Stimulated activated CD4-positive, alpha-beta T cell treated with anti-CD3 and anti-CD28 coated beads, Interleukin-1b, Interleukin-23, amount 100 ng/mL, for 24 hours (primary cell): ENCODE results near the gene RASAL1.

Experiments
- DNase-seq, 4 experiments: peaks; one replicate each; pipeline ENCODE4 v3.0.0-alpha.2; 2020; ENCODE audit warnings: low read depth in 4 of 4, low spot score in 1 of 4

Gene RASAL1

DNA sequence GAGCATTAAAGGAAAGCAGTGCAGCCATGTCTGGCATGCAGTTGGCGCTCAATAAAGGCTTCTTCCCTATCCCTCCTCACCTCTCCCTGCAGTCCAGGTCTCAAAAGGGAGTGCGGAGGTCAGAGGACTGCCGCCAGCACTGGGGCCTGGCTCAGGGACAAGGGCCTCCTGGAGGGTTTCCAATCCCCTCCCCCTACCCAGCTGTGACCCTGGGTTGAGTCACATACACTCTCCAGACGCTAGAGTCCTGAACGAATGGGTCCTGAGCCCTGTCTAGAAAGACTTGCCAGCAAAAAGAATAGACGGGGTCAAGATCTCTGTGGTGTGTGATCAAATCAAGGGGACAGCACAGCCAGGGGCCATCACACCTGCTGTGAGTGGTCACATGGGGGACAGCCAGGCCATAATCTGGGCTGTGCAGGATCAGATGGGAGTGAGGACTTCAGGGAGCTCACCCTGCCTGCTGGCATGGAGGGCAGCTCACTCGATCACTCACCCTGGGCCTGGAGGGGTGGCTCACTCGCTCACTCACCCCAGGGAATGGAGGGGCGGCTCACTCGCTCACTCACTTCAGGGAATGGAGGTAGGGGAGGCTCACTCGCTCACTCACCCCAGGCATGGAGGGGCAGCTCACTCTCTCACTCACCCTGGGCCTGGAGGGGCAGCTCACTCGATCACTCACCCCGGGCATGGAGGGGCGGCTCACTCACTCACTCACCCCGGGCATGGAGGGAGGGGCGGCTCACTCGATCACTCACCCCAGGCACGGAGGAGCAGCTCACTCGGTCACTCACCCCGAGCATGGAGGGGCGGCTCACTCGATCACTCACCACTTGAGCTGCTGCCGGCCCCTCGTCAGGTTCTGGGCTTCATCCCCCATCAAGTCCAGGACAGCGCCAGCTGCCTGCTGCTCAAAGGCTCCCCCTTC, 26.8 kb upstream of the RASAL1 start:
- no peak for DNase-seq

DNA sequence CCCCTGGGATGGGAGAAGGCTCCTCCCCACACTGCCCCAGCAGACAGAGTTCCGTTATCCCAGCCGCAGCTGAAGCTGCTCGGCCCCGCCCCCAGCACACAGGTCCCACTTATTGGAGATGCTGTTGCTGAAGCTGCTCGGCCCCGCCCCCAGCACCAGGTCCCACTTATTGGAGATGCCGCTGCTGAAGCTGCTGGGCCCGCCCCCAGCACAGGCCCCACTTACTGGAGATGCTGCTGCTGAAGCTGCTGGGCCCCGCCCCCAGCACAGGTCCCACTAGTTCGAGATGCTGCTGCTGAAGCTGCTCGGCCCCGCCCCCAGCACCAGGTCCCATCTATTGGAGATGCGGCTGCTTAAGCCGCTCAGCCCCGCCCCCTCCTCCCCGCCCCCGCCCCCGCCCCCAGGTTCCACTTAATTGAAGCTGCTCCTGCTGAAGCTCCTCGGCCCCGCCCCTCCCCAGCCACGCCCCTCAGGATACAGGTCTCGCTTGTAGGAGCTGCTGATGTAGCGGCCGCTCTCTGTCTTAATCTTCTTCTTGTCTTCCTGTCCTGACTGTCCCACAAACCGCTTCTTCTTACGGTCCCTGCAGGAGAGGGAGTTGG, 26.0 kb upstream of the RASAL1 start:
- peak in 1 of 4 experiments; percentile 25 for DNase-seq

DNA sequence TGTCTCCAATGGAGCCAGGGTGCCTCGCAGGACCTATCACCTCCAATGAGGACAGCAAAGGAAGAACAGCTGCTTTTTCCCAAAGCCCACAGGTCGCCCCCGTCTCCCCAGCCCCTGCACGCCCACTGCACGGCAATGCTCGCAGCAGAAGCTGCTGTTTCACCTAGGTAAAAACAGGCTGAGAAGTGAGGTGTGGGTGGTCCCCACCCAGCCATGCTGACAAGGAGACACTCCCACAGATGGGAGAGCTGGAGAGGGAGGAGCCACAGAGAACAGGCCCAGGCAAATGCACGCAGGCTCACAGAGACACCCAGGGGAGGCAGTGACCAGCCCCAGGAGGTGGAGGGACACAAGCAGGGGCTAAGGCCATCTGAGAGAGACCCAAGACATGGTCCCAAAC, 24.4 kb upstream of the RASAL1 start:
- no peak for DNase-seq

DNA sequence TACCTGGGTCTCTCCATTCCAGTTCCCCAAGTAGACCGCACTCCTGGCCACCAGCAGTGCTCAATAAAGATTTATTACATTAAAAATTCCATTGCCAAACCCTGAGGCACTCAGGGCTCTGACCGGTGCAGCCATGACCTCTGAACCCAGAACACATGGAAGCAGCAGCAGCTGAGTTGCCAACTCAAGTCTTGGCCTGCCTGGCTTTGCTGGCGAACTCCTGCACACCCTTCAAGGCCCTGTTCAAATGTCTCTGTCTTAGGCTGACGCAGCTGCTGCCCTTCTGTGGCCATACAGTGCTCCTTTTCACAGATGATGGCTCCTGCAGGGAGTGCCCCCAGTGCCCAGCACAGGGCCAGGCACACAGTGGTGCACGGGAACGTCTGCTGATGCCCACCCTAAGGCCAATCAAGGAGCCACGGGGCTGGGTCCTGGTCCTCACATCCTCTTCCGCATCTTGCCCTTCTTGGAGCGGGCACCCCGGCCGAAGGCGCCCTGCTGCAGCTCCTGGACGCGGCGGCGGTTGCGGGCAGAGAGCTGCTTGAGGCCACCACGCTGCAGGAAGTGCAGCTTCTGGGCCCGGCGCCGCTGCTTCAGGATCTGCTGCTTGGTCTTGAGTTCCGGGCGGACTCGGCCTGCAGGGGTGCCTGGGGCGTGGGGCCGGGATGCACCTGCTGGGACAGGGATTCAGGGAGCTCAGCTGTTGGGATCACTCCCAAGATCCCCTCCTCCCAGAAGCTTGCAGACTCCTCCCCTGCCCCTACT, 23.1 kb upstream of the RASAL1 start:
- no peak for DNase-seq

DNA sequence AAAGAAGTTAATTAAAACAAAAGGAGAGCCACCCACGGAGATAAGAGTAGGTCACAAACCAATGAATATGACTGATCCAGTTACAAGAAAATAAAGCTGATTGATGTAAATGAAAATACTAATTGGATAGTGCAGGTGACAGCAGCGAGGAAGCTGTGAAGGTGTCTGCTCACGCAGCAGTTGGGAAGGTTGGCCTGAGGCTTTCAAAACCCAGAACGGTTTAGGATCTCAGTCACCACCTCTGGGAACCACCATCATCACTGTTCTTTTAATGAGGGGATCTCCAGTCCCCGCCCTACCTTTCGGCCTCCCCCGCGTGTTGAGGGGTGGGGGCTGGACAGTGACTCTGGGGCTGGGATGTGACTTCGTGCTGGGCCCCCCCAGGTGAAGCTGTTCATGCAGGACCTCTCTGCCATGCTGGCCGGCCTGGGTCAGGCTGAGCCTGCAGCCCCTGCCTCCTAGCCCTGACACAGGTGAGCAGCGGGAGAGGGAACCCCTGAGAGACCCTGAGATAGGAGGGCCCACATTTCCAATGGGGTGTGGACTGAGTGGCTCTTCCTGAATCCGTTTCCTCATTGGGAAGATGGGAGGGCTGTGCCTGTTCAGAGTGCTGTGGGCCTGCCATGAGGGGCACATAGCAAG, 21.8 kb upstream of the RASAL1 start:
- DNase-seq, result no peak

DNA sequence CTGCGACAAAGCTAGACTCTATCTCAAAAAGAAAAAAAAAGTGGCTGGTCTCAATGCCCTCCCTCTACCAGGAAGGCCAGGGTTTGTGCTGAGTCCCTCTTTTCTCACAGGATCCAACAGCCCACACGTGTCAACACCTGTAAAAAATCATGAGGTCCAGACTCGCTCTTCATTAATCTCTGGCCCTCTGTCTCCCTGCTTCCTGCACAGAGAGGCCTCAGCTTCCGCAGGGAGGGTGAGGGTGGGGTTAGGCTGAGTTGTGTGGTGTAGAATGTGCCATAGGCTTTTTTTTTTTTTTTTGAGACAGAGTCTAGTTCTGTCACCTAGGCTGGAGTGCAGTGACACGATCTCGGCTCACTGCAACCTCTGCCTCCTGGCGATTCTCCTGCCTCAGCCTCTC, 20.1 kb upstream of the RASAL1 start:
- no peak for DNase-seq

DNA sequence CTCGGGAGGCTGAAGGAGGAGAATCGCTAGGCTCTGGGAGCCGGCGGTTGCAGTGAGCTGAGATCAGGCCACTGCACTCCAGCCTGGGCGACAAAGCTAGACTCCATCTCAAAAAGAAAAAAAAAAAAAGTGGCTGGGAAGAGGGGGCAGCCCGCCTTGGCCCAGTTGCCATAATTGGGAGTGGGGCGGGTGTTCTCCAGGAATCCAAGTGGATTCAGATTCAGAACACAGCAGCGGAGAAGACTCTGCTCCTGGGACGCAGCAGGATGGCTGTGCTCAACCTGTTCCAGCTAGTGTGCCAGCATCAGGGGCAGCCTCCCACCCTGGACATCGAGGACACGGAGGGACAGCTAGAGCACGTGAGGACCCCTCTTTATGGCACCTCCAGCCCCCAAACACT, 19.5 kb upstream of the RASAL1 start:
- no peak for DNase-seq

DNA sequence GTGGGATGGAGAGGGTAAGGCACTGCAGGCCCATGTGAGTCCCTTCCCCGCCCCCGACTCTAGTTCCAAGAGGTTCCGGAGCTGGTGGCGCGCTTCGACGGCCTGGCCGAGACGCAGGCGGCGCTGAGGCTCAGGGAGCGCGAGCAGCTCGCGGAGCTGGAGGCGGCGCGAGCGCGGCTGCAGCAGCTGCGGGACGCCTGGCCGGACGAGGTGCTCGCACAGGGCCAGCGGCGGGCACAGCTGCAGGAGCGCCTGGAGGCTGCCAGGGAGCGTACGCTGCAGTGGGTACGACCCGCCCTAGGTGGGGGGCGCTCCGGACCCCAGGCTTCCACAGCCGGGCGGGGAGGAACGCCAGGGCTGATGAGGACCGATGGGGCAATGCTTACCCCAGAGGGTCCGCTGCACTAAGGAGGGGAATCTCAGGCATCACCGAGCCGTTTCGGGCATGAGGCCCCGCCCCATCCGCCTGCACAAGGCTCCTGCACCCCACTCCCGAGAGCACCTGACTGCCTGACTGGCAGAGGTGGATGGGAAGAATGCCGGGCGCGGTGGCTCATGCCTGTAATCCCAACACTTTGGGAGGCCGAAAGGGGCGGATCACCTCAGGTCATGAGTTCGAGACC, 18.9 kb upstream of the RASAL1 start:
- DNase-seq, result peak in 1 of 4 experiments; percentile 14

DNA sequence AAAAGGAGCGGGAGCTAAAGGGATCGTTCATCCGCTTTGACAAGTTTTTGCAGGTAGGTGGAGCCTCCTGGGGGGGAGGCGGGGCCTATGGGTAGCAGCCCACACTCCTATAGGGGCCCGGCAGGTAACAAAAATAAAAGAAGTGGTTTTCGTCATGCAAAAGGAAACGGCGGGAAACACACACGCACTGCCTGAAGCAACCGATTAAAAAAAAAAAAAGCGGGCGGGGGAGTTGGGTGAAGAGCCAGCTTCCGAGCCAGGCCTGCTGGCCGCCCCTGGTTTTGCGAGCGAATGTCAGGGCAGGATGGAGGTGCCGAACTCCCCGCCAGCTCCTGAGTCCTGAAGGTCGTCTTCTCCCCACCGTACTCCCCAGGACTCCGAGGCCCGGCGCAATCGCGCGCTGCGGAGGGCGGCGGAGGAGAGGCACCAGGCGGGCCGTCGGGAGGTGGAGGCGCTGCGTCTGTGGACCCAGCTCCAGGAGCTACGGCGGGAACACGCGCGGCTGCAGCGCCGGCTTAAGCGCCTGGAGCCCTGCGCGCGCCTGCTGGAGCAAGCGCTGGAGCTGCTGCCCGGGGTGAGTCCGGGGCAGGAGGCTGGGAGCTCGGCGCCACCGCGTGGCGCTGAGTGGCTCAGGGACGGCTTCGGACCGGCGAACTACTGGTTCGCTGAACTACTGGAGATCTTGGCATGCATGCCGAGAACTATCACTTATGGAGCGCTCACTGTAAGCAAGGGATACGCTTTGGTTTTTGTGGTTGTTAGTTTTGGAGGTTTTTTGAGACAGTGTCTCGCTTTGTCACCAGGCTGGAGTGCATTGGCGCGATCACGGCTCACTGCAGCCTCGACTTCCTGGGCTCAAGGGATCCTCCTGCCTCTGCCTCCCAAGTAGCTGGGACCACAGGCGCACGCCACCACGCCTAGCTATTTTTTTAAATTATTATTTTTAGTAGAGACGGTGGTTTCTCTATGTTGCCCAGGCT, 17.6 kb upstream of the RASAL1 start:
- DNase-seq, result peak in 2 of 4 experiments; percentile 33 to 49

DNA sequence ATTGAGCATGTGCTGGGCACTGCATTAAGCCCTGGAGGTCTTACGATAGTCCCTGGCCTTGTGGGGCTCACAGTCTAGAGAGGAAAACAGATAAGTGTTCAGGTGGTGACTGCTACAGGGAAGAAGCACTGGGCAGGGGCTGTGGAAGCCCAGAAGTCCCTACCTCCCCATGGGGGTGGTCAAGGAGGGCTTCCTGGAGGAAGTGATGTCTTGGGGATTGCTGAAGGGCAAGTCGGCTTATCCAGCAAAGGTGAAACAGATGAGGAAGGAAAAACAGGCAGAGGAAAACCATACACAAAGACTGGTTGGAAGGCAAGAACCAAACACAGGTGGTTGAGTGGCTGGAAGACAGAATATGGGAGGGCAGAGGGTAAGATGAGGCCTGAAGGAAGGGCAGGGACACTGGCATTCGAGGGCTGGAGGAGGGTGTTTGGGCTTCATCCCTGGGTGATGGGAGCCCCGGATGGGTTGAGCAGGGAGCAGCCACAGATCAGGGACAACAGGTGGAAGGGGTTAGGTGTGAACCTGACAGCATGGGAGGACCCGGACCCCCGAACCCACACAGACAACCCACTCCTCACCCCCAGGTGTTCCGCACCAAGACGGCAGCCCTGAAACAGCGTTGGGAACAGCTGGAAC, 16.8 kb upstream of the RASAL1 start:
- DNase-seq, result no peak

DNA sequence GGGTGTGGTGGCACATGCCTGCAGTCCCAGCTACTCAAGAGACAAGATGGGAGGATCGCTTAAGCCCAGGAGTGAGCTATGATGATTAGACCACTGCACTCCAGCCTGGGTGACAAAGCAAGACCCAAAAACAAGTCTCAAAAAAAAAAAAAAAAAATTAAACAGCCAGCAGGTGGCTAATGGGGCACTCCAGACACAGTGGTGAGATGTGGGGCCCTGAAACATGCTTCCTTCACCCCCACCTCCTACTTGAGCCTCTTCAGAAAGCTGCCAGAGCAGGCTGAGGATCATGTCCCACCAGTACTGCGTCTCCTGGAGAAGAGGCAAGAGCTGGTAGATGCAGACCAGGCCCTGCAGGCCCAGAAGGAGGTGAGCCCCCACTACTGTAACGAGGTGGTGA, 16.1 kb upstream of the RASAL1 start:
- no peak for DNase-seq

DNA sequence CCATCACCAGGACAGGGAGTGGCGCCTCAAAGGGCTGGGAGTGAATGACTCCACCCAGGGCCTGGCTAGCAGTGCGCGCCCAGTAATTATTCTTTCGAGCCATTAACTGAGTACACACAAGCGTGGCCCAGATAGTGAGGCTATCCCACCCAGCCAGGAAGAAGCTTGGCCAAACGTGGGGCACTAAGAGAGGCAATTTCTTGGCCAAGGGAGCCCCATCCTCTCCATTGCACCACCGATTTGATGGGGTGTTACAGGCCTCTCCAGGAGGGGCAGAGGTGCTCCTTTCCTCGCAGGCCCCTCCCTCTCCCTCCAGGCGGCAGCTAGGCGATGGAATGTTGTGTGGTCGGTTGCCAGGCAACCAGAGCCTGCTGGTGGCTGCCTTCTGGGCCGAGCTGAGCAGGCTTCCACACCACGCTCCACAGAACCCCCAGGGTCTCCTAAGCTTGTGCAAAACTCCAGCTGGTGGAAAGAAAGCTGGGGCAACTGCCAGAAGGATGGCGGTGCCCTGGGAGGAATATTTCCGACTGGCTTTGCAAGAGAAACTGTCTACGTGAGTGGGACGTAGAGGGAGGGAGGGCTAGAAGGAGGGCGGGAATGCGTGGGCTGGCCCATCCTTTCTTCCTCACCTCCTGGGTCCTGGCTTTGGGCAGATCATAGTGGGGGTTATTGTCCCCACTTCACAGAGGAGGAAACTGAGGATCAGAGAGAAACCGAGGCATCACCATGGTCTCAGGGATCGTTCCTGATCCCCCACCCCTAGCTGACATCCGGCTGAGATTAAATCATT, 14.0 kb upstream of the RASAL1 start, which contains the start of gene CFAP73:
CFAP73 (plus strand) TSS at position 364 of the 790 bp plus-strand sequence; CDS start at position 498, 134 bp downstream.
- no peak for DNase-seq

DNA sequence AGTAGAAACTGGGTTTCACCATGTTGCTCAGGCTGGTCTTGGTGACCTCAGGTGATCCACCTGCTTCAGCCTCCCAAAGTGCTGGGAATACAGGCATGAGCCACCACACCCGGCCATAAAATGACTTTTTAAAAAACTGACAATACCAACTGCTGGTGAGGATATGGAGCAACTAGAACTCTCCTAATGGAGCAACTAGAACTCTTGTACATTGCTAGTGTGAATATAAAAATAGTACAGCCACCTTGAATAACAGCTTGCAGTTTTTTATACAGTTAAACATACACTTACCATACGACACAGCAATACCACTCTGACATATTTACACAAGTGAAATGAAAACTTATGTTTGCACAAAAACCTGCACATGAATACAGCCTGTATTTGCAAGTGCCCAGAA, 11.4 kb upstream of the RASAL1 start:
- DNase-seq, result no peak

DNA sequence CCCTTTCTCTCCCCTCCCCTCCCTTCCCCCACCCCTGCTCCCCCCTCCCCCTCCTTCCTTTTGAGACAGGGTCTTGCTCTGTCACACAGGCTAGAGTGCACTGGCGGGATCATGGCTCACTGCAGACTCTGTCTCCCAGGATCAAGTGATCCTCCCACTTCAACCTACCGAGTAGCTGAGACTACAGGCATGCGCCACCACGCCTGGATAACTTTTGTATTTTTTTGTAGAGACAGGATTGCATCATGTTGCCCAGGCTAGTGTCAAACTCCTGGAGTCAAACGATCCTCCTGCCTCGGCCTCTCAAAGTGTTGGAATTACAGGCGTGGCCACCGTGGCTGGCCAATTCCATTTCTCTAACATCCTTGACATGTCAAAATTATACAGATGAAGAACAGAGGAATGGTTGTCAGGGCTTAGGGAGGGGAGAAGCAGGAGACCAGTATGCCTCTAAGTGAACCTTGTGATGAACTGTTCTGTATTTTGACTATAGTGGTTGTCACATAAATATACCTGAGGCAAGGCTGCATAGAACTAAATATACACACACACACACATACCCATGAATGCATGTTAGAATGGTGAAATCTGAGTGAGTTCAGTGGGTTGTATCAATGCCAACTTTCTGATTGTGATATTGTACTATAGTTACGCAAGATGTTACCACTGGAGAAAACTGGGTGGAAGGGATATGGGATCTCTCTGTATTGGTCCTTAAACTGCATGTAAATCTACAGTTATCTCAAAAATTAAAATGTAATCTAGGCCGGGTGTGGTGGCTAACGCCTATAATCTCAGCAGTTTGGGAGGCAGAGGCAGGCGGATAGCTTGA, 10.4 kb upstream of the RASAL1 start:
- no peak for DNase-seq

DNA sequence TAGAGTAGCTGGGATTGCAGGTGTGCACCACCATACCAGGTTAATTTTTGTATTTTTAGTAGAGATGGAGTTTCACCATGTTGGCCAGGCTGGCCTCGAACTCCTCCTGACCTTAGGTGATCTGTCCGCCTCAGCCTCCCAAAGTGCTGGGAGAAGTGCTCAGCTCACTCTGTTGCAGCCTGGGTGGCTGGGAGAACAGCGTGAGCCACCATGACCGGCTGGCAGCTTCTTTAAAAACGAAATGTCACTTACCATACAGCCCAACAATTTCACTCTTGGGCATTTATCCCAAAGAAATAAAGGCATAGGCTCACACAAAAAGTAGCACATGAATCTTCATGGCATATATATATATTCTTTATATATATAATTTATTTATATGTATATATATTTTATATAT, 9.2 kb upstream of the RASAL1 start:
- no peak for DNase-seq

DNA sequence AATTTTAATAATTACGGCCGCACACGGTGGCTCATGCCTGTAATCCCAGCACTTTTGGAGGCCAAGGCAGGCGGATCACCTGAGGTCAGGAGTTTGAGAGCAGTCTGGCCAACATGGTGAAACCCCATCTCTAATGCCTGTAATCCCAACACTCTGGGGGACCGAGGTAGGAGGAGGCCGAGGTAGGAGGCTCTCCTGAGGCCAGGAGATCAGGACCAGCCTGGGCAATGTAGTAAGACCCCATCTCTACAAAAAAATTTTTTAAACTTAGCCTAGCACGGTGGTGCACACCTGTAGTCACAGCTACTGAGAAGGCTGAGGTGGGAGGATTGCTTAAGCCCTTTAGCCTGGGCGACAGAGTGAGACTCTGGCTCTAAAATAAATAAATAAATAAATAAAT, 8.4 kb upstream of the RASAL1 start:
- DNase-seq, result no peak

DNA sequence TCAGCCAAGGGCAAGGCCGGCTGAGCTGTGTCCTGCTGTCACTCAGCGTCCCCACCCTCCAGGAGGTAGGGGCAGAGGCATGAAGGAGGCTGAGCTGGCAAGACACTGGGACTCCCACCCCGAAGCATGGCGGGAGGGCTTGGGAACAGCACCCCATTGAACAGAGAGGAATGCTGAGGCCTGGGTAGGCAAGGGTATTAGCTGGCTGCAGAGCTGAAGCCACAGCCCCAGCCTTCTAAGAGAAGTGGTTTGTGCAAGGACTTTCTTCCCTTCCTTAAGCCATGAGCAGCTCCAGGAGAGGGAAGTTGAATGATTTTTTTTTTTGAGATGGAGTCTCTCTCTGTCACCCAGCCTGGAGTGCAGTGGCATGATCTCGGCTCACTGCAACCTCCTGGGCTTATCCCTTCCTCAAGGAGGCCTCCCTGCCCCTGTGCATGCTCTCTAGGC, 7.3 kb upstream of the RASAL1 start:
- no peak for DNase-seq
